Measurements from ENCODE around the gene PARP12.

The PARP12 gene

DNA sequence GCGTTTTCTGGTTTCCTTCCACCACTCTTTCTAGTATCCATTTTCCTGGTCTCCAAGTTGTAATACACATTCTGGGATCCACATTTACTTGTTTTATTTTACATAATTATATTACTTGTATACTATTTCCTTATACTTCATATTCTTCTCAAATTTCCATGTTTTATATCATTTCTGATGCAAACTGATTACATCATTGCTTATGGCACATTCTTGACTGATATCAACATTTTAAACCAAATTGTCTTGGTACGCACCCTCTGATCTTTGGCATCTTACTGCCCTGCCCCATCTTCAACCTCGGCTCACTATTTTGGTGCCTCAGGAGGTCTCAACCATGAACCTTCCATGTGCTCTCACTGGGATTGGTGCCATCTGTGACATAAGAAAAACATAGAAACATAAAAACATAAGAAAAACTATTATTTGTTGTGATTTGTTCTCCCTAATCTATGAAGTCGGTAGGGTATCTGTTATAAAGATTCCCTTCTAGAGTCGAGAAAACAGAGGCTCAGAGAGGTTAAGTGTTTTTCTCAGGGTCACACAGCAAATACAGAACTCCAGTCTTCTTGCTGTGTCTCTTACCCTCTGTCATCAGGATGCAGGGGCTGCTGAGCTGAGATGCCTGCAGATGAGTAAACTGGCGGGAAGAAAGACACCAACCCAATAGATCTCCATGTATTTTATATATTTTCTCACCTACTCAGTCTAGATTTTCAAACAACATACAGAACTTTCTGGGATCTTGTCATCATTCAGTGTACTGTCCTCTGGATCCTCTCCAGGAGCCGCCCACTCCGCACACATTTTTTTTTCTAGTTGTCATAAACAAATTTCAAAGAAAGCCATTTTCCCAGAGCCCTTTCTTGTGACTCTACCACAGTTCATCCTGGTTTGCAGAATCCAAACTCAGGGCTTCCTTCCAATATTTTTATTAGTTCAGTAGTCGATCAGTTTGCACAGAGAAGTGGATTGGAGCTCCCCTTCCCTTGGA is 79.5 kb downstream of the PARP12 start:
- TF ChIP-seq CTCF (IDR thresholded peaks at IDR 0.05; ENCODE audit: low read depth, low read length, missing control alignments), result no peak
- H3K4me3 ChIP-seq (ENCODE audit: low read depth, low read length), result no peak overlapping the region
- DNase-seq (ENCODE audit: low read depth), result no peak

GRCh38 chr7:139981511-139981895 is 81.2 kb downstream of the PARP12 start:
- no peak for DNase-seq (ENCODE audit: low read depth)
- no peak overlapping the region for H3K4me3 ChIP-seq (ENCODE audit: low read depth, low read length)
- no peak for TF ChIP-seq CTCF (IDR thresholded peaks at IDR 0.05; ENCODE audit: low read depth, low read length, missing control alignments)

DNA sequence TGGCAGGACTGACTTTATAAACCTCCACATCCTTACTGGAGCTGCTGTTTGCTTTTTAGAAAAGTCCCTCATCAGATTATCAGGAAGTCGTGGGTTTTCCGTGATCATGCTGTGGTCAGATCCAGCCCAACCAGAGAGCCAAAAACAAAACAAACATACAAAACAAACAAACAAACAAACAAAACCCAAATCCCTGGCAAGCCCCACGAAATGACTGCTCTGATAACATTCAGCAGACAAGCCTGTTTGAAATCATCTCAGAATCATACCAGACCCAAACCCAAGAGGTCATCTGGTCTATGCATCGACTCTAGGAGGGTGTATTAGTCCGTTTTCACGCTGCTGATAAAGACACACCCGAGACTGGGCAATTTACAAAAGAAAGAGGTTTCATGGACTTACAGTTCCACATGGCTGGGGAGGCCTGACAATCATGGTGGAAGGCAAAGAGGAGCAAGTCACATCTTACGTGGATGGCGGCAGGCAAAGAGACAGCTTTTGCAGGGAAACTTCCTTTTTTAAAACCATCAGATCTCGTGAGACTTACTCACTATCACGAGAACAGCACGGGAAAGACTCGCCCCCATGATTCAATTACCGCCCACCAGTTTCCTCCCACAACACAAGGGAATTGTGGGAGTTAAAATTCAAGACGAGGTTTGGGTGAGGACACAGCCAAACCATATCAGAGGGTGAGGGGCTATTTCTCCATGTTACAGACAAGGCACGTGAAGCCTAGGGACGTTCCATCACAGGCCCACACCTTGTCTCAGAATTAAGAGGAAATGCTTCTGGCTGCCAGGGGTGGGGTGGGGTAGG is 85.7 kb downstream of the PARP12 start:
- no peak overlapping the region for H3K4me3 ChIP-seq (ENCODE audit: low read depth, low read length)
- TF ChIP-seq CTCF (IDR thresholded peaks at IDR 0.05; ENCODE audit: low read depth, low read length, missing control alignments), result no peak
- DNase-seq (ENCODE audit: low read depth), result no peak

DNA sequence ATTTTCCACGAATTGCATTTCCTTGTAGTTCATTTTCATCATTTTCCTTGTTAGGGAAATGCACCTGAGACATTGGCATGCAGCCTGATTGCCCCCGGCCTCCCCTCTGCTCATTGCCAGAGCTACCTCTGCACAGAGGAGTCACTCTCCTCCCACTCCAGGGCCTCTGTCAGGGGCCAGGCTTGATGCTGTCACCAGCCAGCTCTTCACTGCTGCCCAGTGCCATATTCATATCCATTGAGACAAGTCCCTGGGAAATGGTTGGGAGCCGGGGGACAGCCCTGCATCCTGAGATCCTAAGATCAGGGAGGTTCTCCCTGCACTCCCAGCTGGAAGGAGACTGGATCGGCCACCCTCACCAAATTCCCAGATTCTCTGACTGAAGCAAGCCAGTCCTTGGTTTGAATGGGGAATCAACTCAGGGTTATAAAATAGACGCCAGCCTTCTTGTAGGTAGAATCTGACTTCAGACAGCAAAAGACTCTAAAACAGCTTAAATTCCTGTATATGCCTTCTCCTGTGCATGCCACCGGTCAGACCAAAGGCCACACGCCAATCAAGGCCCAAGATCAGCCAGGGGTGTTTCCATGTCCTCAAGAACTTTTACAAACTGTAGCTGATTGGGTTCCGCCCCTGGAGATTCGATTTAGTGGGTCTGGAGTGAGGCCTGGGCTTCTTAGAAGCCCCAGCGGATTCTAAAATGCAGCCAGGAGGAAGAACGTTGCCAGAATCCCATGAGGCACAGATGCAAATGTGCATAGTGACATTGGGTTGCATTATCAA is 86.5 kb downstream of the PARP12 start:
- no peak for DNase-seq (ENCODE audit: low read depth)
- TF ChIP-seq CTCF (IDR thresholded peaks at IDR 0.05; ENCODE audit: low read depth, low read length, missing control alignments), result no peak
- H3K4me3 ChIP-seq (ENCODE audit: low read depth, low read length), result no peak overlapping the region

GRCh38 chr7:139974179-139974811 is 88.5 kb downstream of the PARP12 start:
- H3K4me3 ChIP-seq (ENCODE audit: low read depth, low read length), result no peak overlapping the region
- DNase-seq (ENCODE audit: low read depth), result no peak
- TF ChIP-seq CTCF (IDR thresholded peaks at IDR 0.05; ENCODE audit: low read depth, low read length, missing control alignments), result no peak
